Non-pigmented ciliary epithelial cell (primary cell): ENCODE results near the gene FAM118B.
"Not testable (repeated sequence)": the region's sequence is repeated elsewhere in the genome, so short reads cannot be mapped to it uniquely, and the experiment has no call there.

ENCODE experiments used
- DNase-seq: peaks from one replicate; pipeline ENCODE4 v3.0.0-alpha.2; 2010; ENCODE audit warnings: low read depth

The FAM118B gene

GRCh38 chr11:126277322-126277721 is 65.7 kb downstream of the FAM118B start:
- no peak for DNase-seq

- DNase-seq: no peak
Measured at GRCh38 chr11:126277780-126278179, 66.2 kb downstream of the FAM118B start.

- DNase-seq: no peak
Measured at GRCh38 chr11:126279191-126279590, 67.6 kb downstream of the FAM118B start.

GRCh38 chr11:126280595-126280994 is 69.0 kb downstream of the FAM118B start:
- no peak for DNase-seq

GRCh38 chr11:126281245-126281644 is 69.7 kb downstream of the FAM118B start:
- DNase-seq: no peak

GRCh38 chr11:126281666-126282175 is 70.1 kb downstream of the FAM118B start:
- no peak for DNase-seq

GRCh38 chr11:126282361-126282735 is 70.8 kb downstream of the FAM118B start:
- no peak for DNase-seq

- no peak for DNase-seq
Measured at GRCh38 chr11:126282736-126283591, 71.4 kb downstream of the FAM118B start, which contains the start of gene TIRAP. TSS of gene TIRAP (plus strand) at chr11:126283093. CDS start at chr11:126290895, 7,802 bp downstream.

GRCh38 chr11:126284829-126285228 is 73.2 kb downstream of the FAM118B start:
- DNase-seq: peak; percentile 86

GRCh38 chr11:126288237-126288636 is 76.7 kb downstream of the FAM118B start:
- DNase-seq: no peak

- DNase-seq: no peak
Measured at GRCh38 chr11:126290887-126291286, 79.3 kb downstream of the FAM118B start.

- DNase-seq: no peak
Measured at GRCh38 chr11:126293726-126294125, 82.1 kb downstream of the FAM118B start.

GRCh38 chr11:126297004-126297403 is 85.4 kb downstream of the FAM118B start:
- no peak for DNase-seq

GRCh38 chr11:126303623-126304456 is 92.3 kb downstream of the FAM118B start, which contains the start of gene DCPS:
TSS of gene DCPS (plus strand) at chr11:126304060. CDS start at chr11:126304081, 21 bp downstream.
- DNase-seq: no peak

- no peak for DNase-seq
Measured at GRCh38 chr11:126304457-126305075, 93.0 kb downstream of the FAM118B start.

- DNase-seq: no peak
Measured at GRCh38 chr11:126305699-126306098, 94.1 kb downstream of the FAM118B start.

GRCh38 chr11:126307706-126308105 is 96.1 kb downstream of the FAM118B start:
- DNase-seq: no peak

GRCh38 chr11:126308271-126308671 is 96.7 kb downstream of the FAM118B start:
- no peak for DNase-seq

- not testable (repeated sequence) for DNase-seq
Measured at GRCh38 chr11:126308771-126309170, 97.2 kb downstream of the FAM118B start.

- DNase-seq: no peak
Measured at GRCh38 chr11:126310200-126310991, 98.8 kb downstream of the FAM118B start.

GRCh38 chr11:126310992-126311310 is 99.4 kb downstream of the FAM118B start:
- DNase-seq: no peak
